ENCODE measurements around the gene MED12L. TPM values are rescaled to one million over a fixed set of nuclear protein-coding genes. Genes with fewer than 3 reads are reported as not detected.

Gene MED12L
- total RNA-seq, 1 experiment from 2014 or later, result 14.9 TPM

DNA sequence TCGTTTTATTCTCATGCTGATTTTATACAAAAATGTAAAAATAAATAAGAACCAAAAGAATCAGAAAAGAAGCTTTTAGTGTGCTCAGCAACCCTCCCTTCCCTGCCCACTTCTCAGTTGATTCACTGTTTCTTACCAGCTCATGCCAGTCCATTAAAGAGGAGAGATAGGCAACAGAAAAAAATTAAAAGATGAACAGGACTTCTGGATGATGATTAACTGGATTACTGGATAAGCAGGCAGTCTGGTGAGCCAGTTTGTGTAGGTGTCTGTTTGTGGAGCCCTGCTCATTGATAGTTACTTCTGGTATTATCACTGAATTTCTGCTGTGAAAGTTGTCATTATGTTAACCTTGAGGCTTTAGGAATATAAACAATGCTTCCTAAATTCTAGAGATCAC, 132.7 kb downstream of the MED12L start:
- Mint-ChIP-seq H3K4me3 (no peak overlapping the region), H3K36me3 (ENCODE audit: insufficient read depth in 1 of 3, low read depth in 3 of 3) (peaks cover 24 to 35% (median 28%) of the 10 kb centered on the region in 3 experiments), H3K9me3 (peaks cover 6 to 15% of the 10 kb centered on the region in 2 experiments; a peak in 4 of 5 replicates), H3K27me3 (ENCODE audit: low read depth) (no peaks in the 10 kb centered on the region), H3K4me1 (peaks cover 5 to 10% of the 10 kb centered on the region in 2 experiments), H3K27ac (no peak overlapping the region)
- DNase-seq, result no peak
- no peak overlapping the region for H2BK12ac ChIP-seq (ENCODE audit: insufficient read length, low read depth, low read length)
- no peaks in the 10 kb centered on the region for H3K27me3 ChIP-seq (ENCODE audit: insufficient read depth, low read length)
- H3K56ac ChIP-seq (ENCODE audit: insufficient read length, low read depth, low read length), result no peak overlapping the region
- no peaks in the 10 kb centered on the region for H3K79me1 ChIP-seq (ENCODE audit: insufficient read depth, low read depth, low read length, poor library complexity, severe bottlenecking)
- no peaks in the 10 kb centered on the region for H3K9me3 ChIP-seq (ENCODE audit: control insufficient read depth, low read depth, low read length)
- H2BK120ac ChIP-seq (ENCODE audit: low read depth, low read length, poor library complexity, severe bottlenecking), result no peak overlapping the region
- no peak overlapping the region for H3K18ac ChIP-seq (ENCODE audit: insufficient read length, low read depth, low read length)
- no peak for TF ChIP-seq CTCF (conservative IDR thresholded peaks at IDR 0.05)
- H3K79me2 ChIP-seq (ENCODE audit: insufficient read depth, low read length), result no peaks in the 10 kb centered on the region
- H4K5ac ChIP-seq (ENCODE audit: insufficient read length, low read depth, low read length), result no peak overlapping the region
- H4K91ac ChIP-seq (ENCODE audit: insufficient read length, low read depth, low read length), result no peak overlapping the region
- H3K4me1 ChIP-seq (ENCODE audit: insufficient read depth, low read length), result peaks cover 4% of the 10 kb centered on the region; the same call in 1 of the 2 replicates
- H2BK20ac ChIP-seq (ENCODE audit: low read depth, low read length, poor library complexity, severe bottlenecking), result no peak overlapping the region
- H3K14ac ChIP-seq (ENCODE audit: insufficient read depth, low read length), result no peak overlapping the region
- no CpG with 5 or more reads among the region's 1 CpG for WGBS (ENCODE audit: extremely low coverage, insufficient read length, low lambda C conversion rate)
- H3K4ac ChIP-seq (ENCODE audit: low read depth, low read length), result no peak overlapping the region
- H4K20me1 ChIP-seq (ENCODE audit: control insufficient read depth, insufficient read depth, insufficient read length), result no peaks in the 10 kb centered on the region
- H4K8ac ChIP-seq (replicated peaks; ENCODE audit: insufficient read length, low read depth, low read length), result no peak overlapping the region
- H3K9ac ChIP-seq (ENCODE audit: extremely low read depth, insufficient read length, low read length), result no peak overlapping the region
- H2AK5ac ChIP-seq (ENCODE audit: insufficient read length, low read length), result no peak overlapping the region
- no peak overlapping the region for H3T11ph ChIP-seq (ENCODE audit: low read length)
- no peaks in the 10 kb centered on the region for H3K23me2 ChIP-seq (ENCODE audit: insufficient read length, low read depth, low read length, poor library complexity, severe bottlenecking)
- H3K27ac ChIP-seq (ENCODE audit: insufficient read length, low read depth, low read length), result no peak overlapping the region
- H2AFZ ChIP-seq (ENCODE audit: low read length), result no peak overlapping the region
- no peak overlapping the region for H3K23ac ChIP-seq (ENCODE audit: insufficient read length, low read depth, low read length)
- no peak overlapping the region for H2BK5ac ChIP-seq (ENCODE audit: insufficient read length, low read length)
- no peak overlapping the region for H3K4me2 ChIP-seq (ENCODE audit: insufficient read depth, insufficient read length, low read length)
- H2BK15ac ChIP-seq (ENCODE audit: low read depth, low read length), result no peak overlapping the region

Data from H9 (cell line).